A549 (cell line): ENCODE results near the gene SLC22A23. TPM values are rescaled to one million over a fixed set of nuclear protein-coding genes. Genes with fewer than 3 reads are reported as not detected.

Source experiments
- ATAC-seq, 2 experiments: fragments of 200-7000 bp in 1 of 2; fragments of >200 bp in 1 of 2; cut with Nextera tagmentation in 1 of 2; cut with Tn5 transposase in 1 of 2; 3 replicates each; pipeline versions ENCODE4 v1.8.0 to v1.9.1; 2018 to 2020; ENCODE audit warnings: mild to moderate bottlenecking in 1 of 2, moderate library complexity in 1 of 2
- CTCF ChIA-PET: fragments of 300-600 bp; sonication (Branson Sonifier 250); formaldehyde crosslinking; extraction: SDS; loops from one replicate; lab custom pipeline; 2021; ENCODE audit warnings: antibody characterized with exemption, inconsistent platforms; lab: Yijun Ruan, JAX
- POLR2A ChIA-PET: fragments of 350-600 bp; formaldehyde crosslinking; extraction: SDS; loops from one replicate; lab custom pipeline; 2021; ENCODE audit warnings: antibody characterized with exemption, inconsistent platforms; lab: Yijun Ruan, JAX
- DNase-seq, 2 experiments: peaks; one replicate each; pipeline versions ENCODE4 v3.0.0 to v3.0.0-alpha.2; 2011 to 2016; ENCODE audit warnings: low read depth in 1 of 2, low spot score in 1 of 2
- FAIRE-seq: peaks from 2 replicates; lab custom pipeline; 2011; peaks lifted over from hg19 to GRCh38; lab: Jason Lieb, UNC
- H3K27ac ChIP-seq, 2 experiments: fragments of >200 bp; sonication (Bioruptor Twin); formaldehyde crosslinking; 3 replicates each; pipeline ENCODE4 v1.5.1; 2016 to 2017
- H3K4me1 ChIP-seq: fragments of >200 bp; sonication (Bioruptor Twin); formaldehyde crosslinking; 3 replicates; pipeline ENCODE4 v1.6.1; 2016
- H3K4me2 ChIP-seq: fragments of >200 bp; sonication (Bioruptor Twin); formaldehyde crosslinking; 3 replicates; pipeline ENCODE4 v1.6.1; 2016
- H3K4me3 ChIP-seq: fragments of >200 bp; sonication (Bioruptor Twin); formaldehyde crosslinking; 3 replicates; pipeline ENCODE4 v1.5.1; 2016
- H3K9me3 ChIP-seq: fragments of >200 bp; sonication (Bioruptor Twin); formaldehyde crosslinking; 3 replicates; pipeline ENCODE4 v1.6.1; 2016
- CEBPB ChIP-seq, 2 experiments: fragments of >200 bp in 1 of 2; sonication (Bioruptor Twin) in 1 of 2; formaldehyde crosslinking in 1 of 2; IDR thresholded peaks; 2 replicates each; pipeline ENCODE4 v1.6.1; 2012 to 2016
- CHD4 ChIP-seq: fragments of 200-600 bp; sonication (generic); IDR thresholded peaks from 2 replicates; pipeline ENCODE4 v1.6.1; 2016; ENCODE audit warnings: antibody characterized with exemption, mild to moderate bottlenecking, borderline replicate concordance
- EHF ChIP-seq: fragments of 250-450 bp; sonication (Bioruptor Pico); IDR thresholded peaks from 2 replicates; pipeline ENCODE4 v1.5.0; 2020; ENCODE audit warnings: mild to moderate bottlenecking
- FOSL2 ChIP-seq, 2 experiments: fragments of 450-650 bp in 1 of 2; fragments of >200 bp in 1 of 2; sonication (Bioruptor Twin) in 1 of 2; formaldehyde crosslinking; IDR thresholded peaks; 2 replicates each; pipeline versions ENCODE4 v1.5.0 to v1.6.1; 2016 to 2020; ENCODE audit warnings: mild to moderate bottlenecking in 1 of 2, moderate library complexity in 1 of 2
- GATA3 ChIP-seq: IDR thresholded peaks from 2 replicates; pipeline ENCODE4 v1.6.1; 2012; ENCODE audit warnings: borderline replicate concordance
- HES2 ChIP-seq: fragments of >200 bp; sonication (Bioruptor Twin); formaldehyde crosslinking; IDR thresholded peaks from 2 replicates; pipeline ENCODE4 v1.6.1; 2016
- HMGXB4 ChIP-seq: fragments of 250-450 bp; sonication (Bioruptor Pico); IDR thresholded peaks from 2 replicates; pipeline ENCODE4 v1.5.0; 2021; ENCODE audit warnings: mild to moderate bottlenecking, moderate library complexity, borderline replicate concordance
- HOXA7 ChIP-seq: fragments of 250-450 bp; sonication (Bioruptor Pico); IDR thresholded peaks from 2 replicates; pipeline ENCODE4 v1.5.0; 2020; ENCODE audit warnings: mild to moderate bottlenecking, moderate library complexity
- HOXB5 ChIP-seq: fragments of 250-450 bp; sonication (Bioruptor Pico); IDR thresholded peaks from 2 replicates; pipeline ENCODE4 v1.5.0; 2020; ENCODE audit warnings: mild to moderate bottlenecking, moderate library complexity
- JUN ChIP-seq, 2 experiments: fragments of >200 bp; sonication (Bioruptor Twin); formaldehyde crosslinking; IDR thresholded peaks; 2 replicates in 1 of 2; 3 replicates in 1 of 2; pipeline ENCODE4 v1.6.1; 2016 to 2017
- RAD21 ChIP-seq, 2 experiments: fragments of >200 bp in 1 of 2; sonication (Bioruptor Twin) in 1 of 2; formaldehyde crosslinking in 1 of 2; IDR thresholded peaks in 1 of 2; conservative IDR thresholded peaks in 1 of 2; 2 replicates in 1 of 2; 3 replicates in 1 of 2; pipeline ENCODE4 v1.6.1; 2012 to 2018; ENCODE audit warnings: inconsistent platforms in 1 of 2
- RFX5 ChIP-seq: fragments of 450-650 bp; IDR thresholded peaks from 2 replicates; pipeline ENCODE4 v1.7.1; 2014; ENCODE audit warnings: antibody characterized with exemption, mild to moderate bottlenecking, moderate library complexity
- RNF2 ChIP-seq: fragments of 200-600 bp; sonication (generic); IDR thresholded peaks from 2 replicates; pipeline ENCODE4 v1.6.1; 2016; ENCODE audit warnings: low read depth, mild to moderate bottlenecking, antibody characterized with exemption, moderate library complexity, borderline replicate concordance
- SMC3 ChIP-seq: fragments of >200 bp; sonication (Bioruptor Twin); formaldehyde crosslinking; IDR thresholded peaks from 3 replicates; pipeline ENCODE4 v1.6.1; 2018; ENCODE audit warnings: inconsistent platforms
- SREBF2 ChIP-seq: fragments of 450-650 bp; IDR thresholded peaks from 2 replicates; pipeline ENCODE4 v1.6.1; 2014; ENCODE audit warnings: mild to moderate bottlenecking, moderate library complexity
- TFCP2L1 ChIP-seq: fragments of 250-450 bp; sonication (Bioruptor Pico); IDR thresholded peaks from 2 replicates; pipeline ENCODE4 v1.5.0; 2021; ENCODE audit warnings: mild to moderate bottlenecking
- WGBS: methylation state at CpG from one replicate; pipeline ENCODE4 v1.1.6; 2017; ENCODE audit errors: missing lambda C conversion rate; 5-methylcytosine and 5-hydroxymethylcytosine counted together
- polyA plus RNA-seq, 4 experiments: library from polyadenylated mRNA; depleted of rRNA in 3 of 4; stranded (reverse); fragments of >200 nt; fragmentation: RNase III in 1 of 4; extraction: RNeasy Plus Mini Kit Qiagen cat#74134 plus additional on column Dnase treatment in 1 of 4; gene quantifications; 2 replicates in 3 of 4; 3 replicates in 1 of 4; pipeline ENCODE4 v1.2.3, GENCODE V29; 2011 to 2017
- TF ChIP-seq, protein P1 (sequence below): fragments of 450-650 bp; IDR thresholded peaks from 2 replicates; pipeline ENCODE4 v1.6.1; 2014; ENCODE audit warnings: antibody characterized with exemption
- TF ChIP-seq, protein P2 (sequence below): IDR thresholded peaks from 2 replicates; pipeline ENCODE4 v1.6.1; 2012; ENCODE audit warnings: low read depth, borderline replicate concordance
- TF ChIP-seq, protein P3 (sequence below): fragments of 200-600 bp; sonication (generic); IDR thresholded peaks from 2 replicates; pipeline ENCODE4 v1.6.1; 2016; ENCODE audit warnings: antibody characterized with exemption, mild to moderate bottlenecking, moderate library complexity
- TF ChIP-seq, protein P4 (sequence below): fragments of >200 bp; sonication (Bioruptor Twin); formaldehyde crosslinking; IDR thresholded peaks from 3 replicates; pipeline ENCODE4 v1.6.1; 2016

Gene SLC22A23
- polyA plus RNA-seq, 2 of the 4 experiments (the other 2 are of a cell fraction), result 4.4 to 6.2 TPM

DNA sequence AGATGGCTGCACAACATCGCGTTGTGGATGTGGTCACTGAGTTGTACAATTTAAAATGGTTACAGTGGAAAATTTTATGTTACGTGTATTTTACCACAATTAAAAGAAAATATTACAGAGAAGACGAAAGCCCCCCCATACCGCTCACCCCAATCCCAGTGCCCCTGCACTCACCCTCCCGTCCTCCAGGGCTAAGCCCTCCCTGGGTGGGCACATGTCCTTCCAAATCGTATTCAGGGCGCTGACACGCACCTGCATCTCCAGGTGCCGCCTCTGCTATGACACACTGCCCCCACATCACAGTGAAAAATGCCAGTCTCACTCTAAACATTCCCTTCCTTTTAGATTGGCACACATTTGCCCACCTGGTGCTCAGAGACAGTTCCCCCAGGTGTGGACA lies 148.7 kb downstream of the SLC22A23 start (continued):
- no peak for TF ChIP-seq EHF (CRISPR knock-in tag)
- no peak for TF ChIP-seq CHD4
- no peak for TF ChIP-seq FOSL2 (IDR thresholded peaks at IDR 0.05)
- no peak for TF ChIP-seq FOSL2 (CRISPR knock-in tag; IDR thresholded peaks at IDR 0.05)

GRCh38 chr6:3307436-3307835 lies 149.4 kb downstream of the SLC22A23 start:
- no peak overlapping the region for H3K4me3 ChIP-seq
- DNase-seq, result no peak
- 79% methylated on average over 7 of the region's 12 CpGs for WGBS

DNA sequence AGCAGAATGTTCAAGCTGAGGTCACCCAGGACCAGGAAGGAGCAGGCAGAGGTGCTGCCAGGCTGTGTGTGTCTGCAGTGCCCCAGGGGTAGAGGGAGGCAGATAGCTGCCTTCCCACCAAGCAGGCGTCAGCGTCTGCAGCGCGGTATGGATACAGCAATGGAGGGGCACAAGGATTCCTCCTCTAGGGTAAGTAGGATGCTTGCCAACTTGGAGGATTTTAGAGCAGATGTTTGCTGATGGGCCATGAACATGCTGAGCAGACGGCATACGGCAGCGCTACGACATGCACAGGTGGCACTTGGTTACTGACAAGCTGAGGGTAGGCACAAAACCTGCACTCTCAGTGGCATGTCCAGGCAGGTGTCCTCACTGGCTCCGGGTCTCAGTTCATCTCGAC lies 150.0 kb downstream of the SLC22A23 start:
- WGBS, result 100% methylated on average over 4 of the region's 10 CpGs
- CTCF ChIA-PET, result interaction anchor here (0.8 to 2.4 kb wide), 2 partner anchors 204 to 426 kb away, joined by 3 to 6 read pairs; no protein-coding TSS in a partner anchor
- POLR2A ChIA-PET, result no interaction called here
- DNase-seq (no peak), FAIRE-seq (no peak), ATAC-seq (no peak)
- no peak overlapping the region for H3K4me3 ChIP-seq
- H3K27ac ChIP-seq, result no peak overlapping the region
- 0 out of 3 replicates have a peak, but pooled peaks cover 6% of the 10 kb centered on the region for H3K9me3 ChIP-seq
- no peak overlapping the region for H3K4me2 ChIP-seq
- no peaks in the 10 kb centered on the region for H3K4me1 ChIP-seq
- no peak for TF ChIP-seq SREBF2
- no peak for TF ChIP-seq HOXB5
- no peak for TF ChIP-seq TFCP2L1 (CRISPR knock-in tag)
- TF ChIP-seq HOXA7 (CRISPR knock-in tag), result no peak
- TF ChIP-seq, protein P1, sequence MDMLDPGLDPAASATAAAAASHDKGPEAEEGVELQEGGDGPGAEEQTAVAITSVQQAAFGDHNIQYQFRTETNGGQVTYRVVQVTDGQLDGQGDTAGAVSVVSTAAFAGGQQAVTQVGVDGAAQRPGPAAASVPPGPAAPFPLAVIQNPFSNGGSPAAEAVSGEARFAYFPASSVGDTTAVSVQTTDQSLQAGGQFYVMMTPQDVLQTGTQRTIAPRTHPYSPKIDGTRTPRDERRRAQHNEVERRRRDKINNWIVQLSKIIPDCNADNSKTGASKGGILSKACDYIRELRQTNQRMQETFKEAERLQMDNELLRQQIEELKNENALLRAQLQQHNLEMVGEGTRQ, result no peak
- TF ChIP-seq CHD4, result no peak
- no peak for TF ChIP-seq CEBPB (IDR thresholded peaks at IDR 0.05)
- TF ChIP-seq, protein P2, sequence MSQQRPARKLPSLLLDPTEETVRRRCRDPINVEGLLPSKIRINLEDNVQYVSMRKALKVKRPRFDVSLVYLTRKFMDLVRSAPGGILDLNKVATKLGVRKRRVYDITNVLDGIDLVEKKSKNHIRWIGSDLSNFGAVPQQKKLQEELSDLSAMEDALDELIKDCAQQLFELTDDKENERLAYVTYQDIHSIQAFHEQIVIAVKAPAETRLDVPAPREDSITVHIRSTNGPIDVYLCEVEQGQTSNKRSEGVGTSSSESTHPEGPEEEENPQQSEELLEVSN, result no peak
- TF ChIP-seq GATA3, result no peak
- TF ChIP-seq HMGXB4 (CRISPR knock-in tag), result no peak
- TF ChIP-seq, protein P3, sequence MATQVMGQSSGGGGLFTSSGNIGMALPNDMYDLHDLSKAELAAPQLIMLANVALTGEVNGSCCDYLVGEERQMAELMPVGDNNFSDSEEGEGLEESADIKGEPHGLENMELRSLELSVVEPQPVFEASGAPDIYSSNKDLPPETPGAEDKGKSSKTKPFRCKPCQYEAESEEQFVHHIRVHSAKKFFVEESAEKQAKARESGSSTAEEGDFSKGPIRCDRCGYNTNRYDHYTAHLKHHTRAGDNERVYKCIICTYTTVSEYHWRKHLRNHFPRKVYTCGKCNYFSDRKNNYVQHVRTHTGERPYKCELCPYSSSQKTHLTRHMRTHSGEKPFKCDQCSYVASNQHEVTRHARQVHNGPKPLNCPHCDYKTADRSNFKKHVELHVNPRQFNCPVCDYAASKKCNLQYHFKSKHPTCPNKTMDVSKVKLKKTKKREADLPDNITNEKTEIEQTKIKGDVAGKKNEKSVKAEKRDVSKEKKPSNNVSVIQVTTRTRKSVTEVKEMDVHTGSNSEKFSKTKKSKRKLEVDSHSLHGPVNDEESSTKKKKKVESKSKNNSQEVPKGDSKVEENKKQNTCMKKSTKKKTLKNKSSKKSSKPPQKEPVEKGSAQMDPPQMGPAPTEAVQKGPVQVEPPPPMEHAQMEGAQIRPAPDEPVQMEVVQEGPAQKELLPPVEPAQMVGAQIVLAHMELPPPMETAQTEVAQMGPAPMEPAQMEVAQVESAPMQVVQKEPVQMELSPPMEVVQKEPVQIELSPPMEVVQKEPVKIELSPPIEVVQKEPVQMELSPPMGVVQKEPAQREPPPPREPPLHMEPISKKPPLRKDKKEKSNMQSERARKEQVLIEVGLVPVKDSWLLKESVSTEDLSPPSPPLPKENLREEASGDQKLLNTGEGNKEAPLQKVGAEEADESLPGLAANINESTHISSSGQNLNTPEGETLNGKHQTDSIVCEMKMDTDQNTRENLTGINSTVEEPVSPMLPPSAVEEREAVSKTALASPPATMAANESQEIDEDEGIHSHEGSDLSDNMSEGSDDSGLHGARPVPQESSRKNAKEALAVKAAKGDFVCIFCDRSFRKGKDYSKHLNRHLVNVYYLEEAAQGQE, result no peak
- TF ChIP-seq JUN (IDR thresholded peaks at IDR 0.05), result no peak
- no peak for TF ChIP-seq RNF2
- no peak for TF ChIP-seq RFX5
- TF ChIP-seq, protein P4, sequence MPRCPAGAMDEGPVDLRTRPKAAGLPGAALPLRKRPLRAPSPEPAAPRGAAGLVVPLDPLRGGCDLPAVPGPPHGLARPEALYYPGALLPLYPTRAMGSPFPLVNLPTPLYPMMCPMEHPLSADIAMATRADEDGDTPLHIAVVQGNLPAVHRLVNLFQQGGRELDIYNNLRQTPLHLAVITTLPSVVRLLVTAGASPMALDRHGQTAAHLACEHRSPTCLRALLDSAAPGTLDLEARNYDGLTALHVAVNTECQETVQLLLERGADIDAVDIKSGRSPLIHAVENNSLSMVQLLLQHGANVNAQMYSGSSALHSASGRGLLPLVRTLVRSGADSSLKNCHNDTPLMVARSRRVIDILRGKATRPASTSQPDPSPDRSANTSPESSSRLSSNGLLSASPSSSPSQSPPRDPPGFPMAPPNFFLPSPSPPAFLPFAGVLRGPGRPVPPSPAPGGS, result no peak

More at GRCh38 chr6:3307436-3307835, 149.4 kb downstream of the SLC22A23 start:
- CTCF ChIA-PET, result no interaction called here
- no peaks in the 10 kb centered on the region for H3K4me1 ChIP-seq
- TF ChIP-seq HOXB5, result no peak
- no peak for TF ChIP-seq HES2
- no peak for TF ChIP-seq TFCP2L1 (CRISPR knock-in tag)
- TF ChIP-seq RAD21 (conservative IDR thresholded peaks at IDR 0.05 in 1 of 2, IDR thresholded peaks at IDR 0.05 in 1 of 2), result no peak
- TF ChIP-seq HMGXB4 (CRISPR knock-in tag), result no peak
- no peak for TF ChIP-seq SMC3
- TF ChIP-seq CHD4, result no peak
- TF ChIP-seq, all 56 proteins: peak for 0
- H3K9me3 ChIP-seq, result 0 out of 3 replicates have a peak, but pooled peaks cover 6% of the 10 kb centered on the region
- no peak overlapping the region for H3K4me2 ChIP-seq
- ATAC-seq (no peak), FAIRE-seq (no peak)
- H3K27ac ChIP-seq, result no peak overlapping the region
- POLR2A ChIA-PET, result no interaction called here
